OCI-LY3 (cell line): Measurements from ENCODE around the gene BRCC3.

ENCODE experiments used
- H2AFZ ChIP-seq: fragments of 200-600, 300-600 bp; shearing (Covaris generic); 2 replicates; pipeline ENCODE4 v1.6.0; 2014; ENCODE audit warnings: antibody characterized with exemption, low read depth, low read length
- H3K27ac ChIP-seq: fragments of 200-600, 300-600 bp; sonication (generic); 2 replicates; pipeline ENCODE4 v1.5.1; 2014; ENCODE audit warnings: mild to moderate bottlenecking, low read length, moderate library complexity, mixed read lengths
- H3K27me3 ChIP-seq: fragments of 200-600, 300-600 bp; sonication (generic); 2 replicates; pipeline ENCODE4 v1.6.1; 2014; ENCODE audit warnings: low read depth, low read length, mixed read lengths
- H3K36me3 ChIP-seq: fragments of 200-600, 300-600 bp; sonication (generic); replicated peaks from 2 replicates; pipeline ENCODE3; 2014; ENCODE audit warnings: low read depth, low read length, mixed read lengths
- H3K4me1 ChIP-seq: fragments of 300-600, 200-600 bp; sonication (generic); 2 replicates; pipeline ENCODE4 v1.6.1; 2014; ENCODE audit warnings: low read length, mixed read lengths
- H3K4me2 ChIP-seq: fragments of 200-600, 300-600 bp; sonication (generic); 2 replicates; pipeline ENCODE4 v1.6.1; 2014; ENCODE audit warnings: low read length, mixed read lengths
- H3K4me3 ChIP-seq: fragments of 300-600, 200-600 bp; sonication (generic); 2 replicates; pipeline ENCODE4 v1.5.1; 2014; ENCODE audit warnings: antibody characterized with exemption, mild to moderate bottlenecking, low read length, moderate library complexity
- H3K79me2 ChIP-seq: fragments of 300-600, 200-600 bp; shearing (Covaris generic); 2 replicates; pipeline ENCODE4 v1.6.1; 2014; ENCODE audit warnings: mild to moderate bottlenecking, low read length, mixed read lengths
- H3K9ac ChIP-seq: fragments of 300-600, 200-600 bp; shearing (Covaris generic); 2 replicates; pipeline ENCODE4 v1.6.0; 2014; ENCODE audit warnings: mild to moderate bottlenecking, low read length, moderate library complexity
- H3K9me3 ChIP-seq: fragments of 200-600, 300-600 bp; shearing (Covaris generic); 2 replicates; pipeline ENCODE4 v1.6.1; 2014; ENCODE audit warnings: low read length, mixed read lengths; ENCODE audit not compliant: insufficient read depth
- H4K20me1 ChIP-seq: fragments of 200-600, 300-600 bp; sonication (generic); 2 replicates; pipeline ENCODE4 v1.6.1; 2016; ENCODE audit warnings: low read length, mixed read lengths; ENCODE audit not compliant: insufficient read depth
- CTCF ChIP-seq: fragments of 200-600, 300-600 bp; sonication (generic); IDR thresholded peaks from 2 replicates; pipeline ENCODE4 v1.5.1; 2014; ENCODE audit warnings: antibody characterized with exemption, low read length, low read depth
- EZH2phosphoT487 ChIP-seq: fragments of 200-600 bp; shearing (Covaris generic); IDR thresholded peaks from 2 replicates; pipeline ENCODE4 v1.6.1; 2018; ENCODE audit warnings: antibody characterized with exemption, mixed run types, low read depth

Gene BRCC3

DNA sequence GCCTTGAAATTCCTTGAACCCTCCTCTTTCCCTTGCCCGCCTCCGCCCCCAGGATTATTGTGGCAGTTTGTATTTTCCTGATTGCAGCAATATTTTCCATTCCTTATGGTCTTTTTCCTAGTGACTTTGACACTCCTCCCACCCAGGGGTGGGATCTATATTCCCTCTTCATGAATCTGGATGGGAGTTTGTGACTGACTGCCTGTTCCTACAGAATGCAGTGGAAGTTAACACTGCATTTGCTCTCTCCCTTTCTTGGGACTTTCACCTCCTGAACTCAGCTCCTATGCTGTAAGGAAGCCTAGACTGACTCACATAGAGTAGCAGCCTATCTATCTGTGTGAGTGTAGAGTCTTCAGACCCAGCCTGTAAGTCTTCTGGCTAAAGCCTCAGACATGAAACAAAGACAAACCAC lies 42.4 kb upstream of the BRCC3 start:
- Histone ChIP-seq H3K27me3 (no peaks in the 10 kb centered on the region), H2AFZ (no peak overlapping the region), H3K27ac (no peak overlapping the region), H4K20me1 (no peaks in the 10 kb centered on the region), H3K9ac (no peak overlapping the region), H3K9me3 (no peaks in the 10 kb centered on the region), H3K36me3 (peaks cover 5% of the 10 kb centered on the region), H3K4me2 (no peak overlapping the region; the same call in 1 of the 2 replicates), H3K4me1 (peaks cover 8% of the 10 kb centered on the region), H3K79me2 (peaks cover 40% of the 10 kb centered on the region), H3K4me3 (no peak overlapping the region)
- no peak for TF ChIP-seq CTCF
- no peak for TF ChIP-seq EZH2phosphoT487

DNA sequence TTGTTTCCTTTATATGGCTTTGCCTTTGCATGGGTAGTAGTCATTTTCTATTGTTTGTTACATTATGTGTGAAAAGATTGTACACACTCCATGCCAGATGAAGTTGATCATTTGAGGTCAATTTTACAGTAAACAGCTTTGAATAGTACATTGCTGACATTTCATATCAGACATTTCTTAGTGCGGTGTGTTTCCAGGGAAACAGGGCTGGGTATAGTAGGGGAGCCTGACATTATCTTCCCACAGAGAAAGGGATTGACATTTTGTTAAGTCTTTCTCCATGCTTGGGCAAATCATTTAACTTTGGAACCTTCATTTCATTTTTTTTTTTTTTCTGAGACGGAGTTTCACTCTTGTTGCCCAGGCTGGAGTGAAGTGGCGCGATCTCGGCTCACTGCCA lies 39.7 kb upstream of the BRCC3 start:
- no peaks in the 10 kb centered on the region for H4K20me1 ChIP-seq
- H2AFZ ChIP-seq: no peak overlapping the region
- H3K4me1 ChIP-seq: peaks cover 8% of the 10 kb centered on the region
- no peaks in the 10 kb centered on the region for H3K27me3 ChIP-seq
- no peak overlapping the region for H3K27ac ChIP-seq
- no peak overlapping the region for H3K9ac ChIP-seq
- no peak overlapping the region for H3K4me2 ChIP-seq
- H3K79me2 ChIP-seq: peaks cover 40% of the 10 kb centered on the region
- no peaks in the 10 kb centered on the region for H3K9me3 ChIP-seq
- no peak for TF ChIP-seq CTCF
- TF ChIP-seq EZH2phosphoT487: no peak
- H3K4me3 ChIP-seq: no peak overlapping the region
- H3K36me3 ChIP-seq: peaks cover 23% of the 10 kb centered on the region

GRCh38 chrX:155035688-155036087 lies 35.6 kb upstream of the BRCC3 start:
- Histone ChIP-seq H2AFZ (no peak overlapping the region), H3K79me2 (peaks cover 9% of the 10 kb centered on the region; the same call in 1 of the 2 replicates), H3K27ac (no peak overlapping the region), H3K4me1 (no peaks in the 10 kb centered on the region), H3K4me3 (no peak overlapping the region), H3K27me3 (no peaks in the 10 kb centered on the region), H3K9me3 (no peaks in the 10 kb centered on the region), H4K20me1 (no peaks in the 10 kb centered on the region), H3K9ac (no peak overlapping the region), H3K4me2 (no peak overlapping the region), H3K36me3 (peaks cover 25% of the 10 kb centered on the region)
- TF ChIP-seq EZH2phosphoT487: no peak
- TF ChIP-seq CTCF: no peak

- H3K4me1 ChIP-seq: no peaks in the 10 kb centered on the region
- H3K4me3 ChIP-seq: no peak overlapping the region
- H3K9ac ChIP-seq: no peak overlapping the region
- no peaks in the 10 kb centered on the region for H3K36me3 ChIP-seq
- H3K4me2 ChIP-seq: no peak overlapping the region
- no peaks in the 10 kb centered on the region for H3K27me3 ChIP-seq
- H3K9me3 ChIP-seq: no peaks in the 10 kb centered on the region
- H3K27ac ChIP-seq: no peak overlapping the region
- H3K79me2 ChIP-seq: no peaks in the 10 kb centered on the region
- no peak overlapping the region for H2AFZ ChIP-seq
- TF ChIP-seq EZH2phosphoT487 (no peak), CTCF (no peak)
- no peaks in the 10 kb centered on the region for H4K20me1 ChIP-seq
Observed at GRCh38 chrX:155046129-155046810, 25.0 kb upstream of the BRCC3 start.
